ENCODE measurements around the gene CGRRF1. TPM values are rescaled to one million over a fixed set of nuclear protein-coding genes. Genes with fewer than 3 reads are reported as not detected.

CGRRF1 gene
- total and polyA plus RNA-seq, 2 of the 13 experiments (the other 11 are each of a cell fraction or from before 2014, with no cell fraction given): 16.8 to 18.2 TPM

- TF ChIP-seq MBD4 (IDR thresholded peaks at IDR 0.05; ENCODE audit: borderline replicate concordance, low read length) (peak; percentile 68; the same call in 1 of the 2 replicates), CBFB (CRISPR knock-in tag; IDR thresholded peaks at IDR 0.05) (no peak), ZNF468 (CRISPR knock-in tag; IDR thresholded peaks at IDR 0.05) (no peak), ZMYM2 (CRISPR knock-in tag; IDR thresholded peaks at IDR 0.05) (no peak), ZBTB7A (CRISPR knock-in tag; IDR thresholded peaks at IDR 0.05) (no peak), ZNF503 (CRISPR knock-in tag; IDR thresholded peaks at IDR 0.05) (0 out of 2 replicates have a peak, but pooled peaks have one; percentile 33), RXRB (CRISPR knock-in tag; IDR thresholded peaks at IDR 0.05; ENCODE audit: borderline replicate concordance) (peak; percentile 49; the same call in 1 of the 2 replicates), FOXA3 (CRISPR knock-in tag; IDR thresholded peaks at IDR 0.05) (peak; percentile 92), ATRX (CRISPR knock-in tag; IDR thresholded peaks at IDR 0.05; ENCODE audit: borderline replicate concordance) (no peak), REPIN1 (CRISPR knock-in tag; IDR thresholded peaks at IDR 0.05; ENCODE audit: borderline replicate concordance, low read depth) (no peak), HOXA9 (CRISPR knock-in tag; IDR thresholded peaks at IDR 0.05; ENCODE audit: borderline replicate concordance) (no peak), CHCHD3 (CRISPR knock-in tag; IDR thresholded peaks at IDR 0.05) (no peak), ZNF280B (CRISPR knock-in tag; IDR thresholded peaks at IDR 0.05; ENCODE audit: borderline replicate concordance) (no peak), MIER3 (CRISPR knock-in tag; IDR thresholded peaks at IDR 0.05; ENCODE audit: borderline replicate concordance) (no peak), ZNF20 (CRISPR knock-in tag; IDR thresholded peaks at IDR 0.05) (no peak), ZKSCAN5 (CRISPR knock-in tag; IDR thresholded peaks at IDR 0.05) (no peak), SMC3 (IDR thresholded peaks at IDR 0.05; ENCODE audit: low read length) (no peak), BCLAF1 (IDR thresholded peaks at IDR 0.05) (no peak), ZNF274 (CRISPR knock-in tag; IDR thresholded peaks at IDR 0.05) (no peak), ZBED4 (CRISPR knock-in tag; IDR thresholded peaks at IDR 0.05; ENCODE audit: borderline replicate concordance) (no peak)
Observed at GRCh38 chr14:54537651-54538050, 27.9 kb downstream of the CGRRF1 start (continued).

Data from HepG2 (cell line).